IMR-90 (cell line): ENCODE measurements around the gene MTERF2. TPM values are rescaled to one million over a fixed set of nuclear protein-coding genes. Genes with fewer than 3 reads are reported as not detected.

Experiments used
- ATAC-seq: fragments of 200-7000 bp; cut with Tn5 transposase; 2 replicates; pipeline ENCODE4 v1.9.1; 2020; ENCODE audit warnings: low read depth, mild to moderate bottlenecking, moderate library complexity
- BruUV-seq: library from RNA; stranded (reverse); fragments of 400-500 nt; replicated peaks from 2 replicates; lab custom pipeline; 2021; lab: Mats Ljungman, UMichigan
- CTCF ChIA-PET: fragments of 300-600 bp; formaldehyde crosslinking; extraction: SDS; loops from one replicate; lab custom pipeline; 2021; ENCODE audit warnings: antibody characterized with exemption; lab: Yijun Ruan, JAX
- POLR2A ChIA-PET: fragments of 300-600 bp; sonication (Branson Sonifier 250); formaldehyde crosslinking; loops from one replicate; lab custom pipeline; 2022; ENCODE audit warnings: antibody characterized with exemption; ENCODE audit not compliant: unreplicated experiment; lab: Charles Lee
- DNase-seq: peaks from one replicate; pipeline ENCODE4 v3.0.0; 2013
- H2AFZ ChIP-seq: replicated peaks from 2 replicates; pipeline ENCODE3; 2013; ENCODE audit warnings: low read length, mild to moderate bottlenecking; ENCODE audit not compliant: poor library complexity
- H2AK5ac ChIP-seq: 2 replicates; pipeline ENCODE4 v1.6.1; 2013; ENCODE audit warnings: low read depth, low read length, inconsistent platforms
- H2AK9ac ChIP-seq: replicated peaks from 2 replicates; pipeline ENCODE3; 2013; ENCODE audit warnings: mild to moderate bottlenecking, low read depth, low read length, moderate library complexity; ENCODE audit not compliant: poor library complexity
- H2BK120ac ChIP-seq: 2 replicates; pipeline ENCODE4 v1.6.1; 2013; ENCODE audit warnings: low read depth, low read length, inconsistent platforms
- H2BK15ac ChIP-seq: 3 replicates; pipeline ENCODE4 v1.6.1; 2013; ENCODE audit warnings: low read depth, low read length, inconsistent platforms
- H2BK20ac ChIP-seq: 2 replicates; pipeline ENCODE4 v1.6.1; 2013; ENCODE audit warnings: low read depth, mild to moderate bottlenecking, inconsistent platforms, low read length, moderate library complexity
- H2BK5ac ChIP-seq: 2 replicates; pipeline ENCODE4 v1.6.1; 2013; ENCODE audit warnings: mild to moderate bottlenecking, low read depth, low read length, inconsistent platforms; ENCODE audit not compliant: poor library complexity, severe bottlenecking
- H3K14ac ChIP-seq: replicated peaks from 2 replicates; pipeline ENCODE4 v1.6.1; 2013; ENCODE audit warnings: low read depth, low read length, inconsistent platforms
- H3K18ac ChIP-seq: 2 replicates; pipeline ENCODE4 v1.6.1; 2013; ENCODE audit warnings: low read depth, low read length, control low read depth
- H3K23ac ChIP-seq: 2 replicates; pipeline ENCODE4 v1.6.1; 2013; ENCODE audit warnings: low read depth, low read length, inconsistent platforms
- H3K27ac ChIP-seq: 2 replicates; pipeline ENCODE4 v1.5.1; 2013; ENCODE audit warnings: mild to moderate bottlenecking, control low read depth, low read length; ENCODE audit not compliant: insufficient read depth
- H3K27me3 ChIP-seq: 2 replicates; pipeline ENCODE4 v1.6.1; 2013; ENCODE audit warnings: low read length; ENCODE audit not compliant: control insufficient read depth, insufficient read depth
- H3K36me3 ChIP-seq: 2 replicates; pipeline ENCODE4 v1.6.1; 2013; ENCODE audit warnings: low read length, mixed read lengths; ENCODE audit not compliant: control insufficient read depth, insufficient read depth
- H3K4ac ChIP-seq: 2 replicates; pipeline ENCODE4 v1.6.1; 2013; ENCODE audit warnings: low read depth, low read length, inconsistent platforms
- H3K4me1 ChIP-seq: 2 replicates; pipeline ENCODE4 v1.6.1; 2013; ENCODE audit warnings: low read length, mixed read lengths; ENCODE audit not compliant: control insufficient read depth, insufficient read depth
- H3K4me2 ChIP-seq: 2 replicates; pipeline ENCODE4 v1.6.1; 2013; ENCODE audit warnings: low read depth, mild to moderate bottlenecking, control low read depth, low read length, moderate library complexity
- H3K4me3 ChIP-seq: 2 replicates; pipeline ENCODE4 v1.5.1; 2013; ENCODE audit warnings: low read depth, mild to moderate bottlenecking, control low read depth, low read length, moderate library complexity; ENCODE audit not compliant: insufficient read depth
- H3K56ac ChIP-seq: 2 replicates; pipeline ENCODE4 v1.6.1; 2013; ENCODE audit warnings: low read length, inconsistent platforms; ENCODE audit not compliant: insufficient read depth; ENCODE audit errors: extremely low read depth
- H3K79me1 ChIP-seq, 2 experiments: 2 replicates each; pipeline ENCODE4 v1.6.1; 2013; ENCODE audit warnings: low read length in 2 of 2, inconsistent platforms in 1 of 2, low read depth in 1 of 2
- H3K9ac ChIP-seq: 2 replicates; pipeline ENCODE4 v1.6.1; 2013; ENCODE audit warnings: low read depth, low read length, control low read depth
- H3K9me1 ChIP-seq: 2 replicates; pipeline ENCODE4 v1.6.1; 2013; ENCODE audit warnings: low read length, inconsistent platforms; ENCODE audit not compliant: insufficient read depth
- H3K9me3 ChIP-seq: 2 replicates; pipeline ENCODE4 v1.6.1; 2013; ENCODE audit warnings: low read length; ENCODE audit not compliant: control insufficient read depth, insufficient read depth
- H4K20me1 ChIP-seq: 2 replicates; pipeline ENCODE4 v1.6.1; 2013; ENCODE audit warnings: low read length, inconsistent platforms; ENCODE audit not compliant: insufficient read depth
- H4K5ac ChIP-seq: 2 replicates; pipeline ENCODE4 v1.6.1; 2013; ENCODE audit warnings: mild to moderate bottlenecking, low read depth, low read length, control low read depth
- H4K8ac ChIP-seq, 2 experiments: 2 replicates each; pipeline ENCODE4 v1.6.1; 2013; ENCODE audit warnings: low read depth in 2 of 2, low read length in 2 of 2, control low read depth in 1 of 2, inconsistent platforms in 1 of 2
- H4K91ac ChIP-seq: 2 replicates; pipeline ENCODE4 v1.6.1; 2013; ENCODE audit warnings: low read depth, low read length, inconsistent platforms; ENCODE audit not compliant: insufficient read depth
- CEBPB ChIP-seq: IDR thresholded peaks from 2 replicates; pipeline ENCODE4 v1.6.1; 2012; ENCODE audit warnings: low read depth, low read length, improper control_type of control experiment
- ELK1 ChIP-seq: fragments of 150-350 bp; IDR thresholded peaks from 2 replicates; pipeline ENCODE4 v1.6.1; 2016; ENCODE audit warnings: low read depth, mild to moderate bottlenecking, low read length, moderate library complexity, borderline replicate concordance
- MAFK ChIP-seq: IDR thresholded peaks from 2 replicates; pipeline ENCODE4 v1.6.1; 2012; ENCODE audit warnings: low read depth, low read length, improper control_type of control experiment
- USF2 ChIP-seq: fragments of 150-350 bp; IDR thresholded peaks from 2 replicates; pipeline ENCODE4 v1.6.1; 2017; ENCODE audit warnings: mild to moderate bottlenecking, antibody characterized with exemption, low read length, low read depth
- WGBS, 2 experiments: methylation state at CpG; one replicate each; pipeline versions ENCODE4 v1.1.5 to v1.1.7; 2013; ENCODE audit warnings: missing lambda C conversion rate in 2 of 2; ENCODE audit not compliant: insufficient read length in 1 of 2; ENCODE audit errors: extremely low coverage in 2 of 2; 5-methylcytosine and 5-hydroxymethylcytosine counted together
- dilution Hi-C: fragments of 300-500 bp; cut with HindIII; formaldehyde crosslinking; loops from one replicate; pipeline ENCODE4 v1.14.3; 2018; ENCODE audit warnings: low sequenced_read_pairs; ENCODE audit not compliant: unreplicated experiment
- in situ Hi-C: fragments of 300-500 bp; cut with MboI; formaldehyde crosslinking; loops from 3 replicates; pipeline ENCODE4 v1.14.3; 2019; ENCODE audit warnings: low sequenced_read_pairs, inconsistent platforms, mixed read lengths
- intact Hi-C: fragments of 100-400 bp; cut with micrococcal nuclease; formaldehyde crosslinking; loops from 2 replicates; pipeline ENCODE4 v1.10.0; 2022
- polyA plus RNA-seq, 3 experiments: library from polyadenylated mRNA; depleted of rRNA; stranded (reverse); fragments of >200 nt; gene quantifications; 2 replicates each; pipeline ENCODE4 v1.2.3, GENCODE V29; 2012; ENCODE audit warnings: low replicate concordance in 1 of 3
- total RNA-seq: library from RNA; depleted of rRNA; stranded (reverse); fragments of >200 nt; gene quantifications from 2 replicates; pipeline ENCODE4 v1.2.3, GENCODE V29; 2012

The MTERF2 gene
- total and polyA plus RNA-seq, 2 of the 4 experiments (the other 2 are of a cell fraction) = 3.0 to 3.8 TPM

- H3K14ac ChIP-seq = peak overlapping the region; percentile 54
- H2BK20ac ChIP-seq = no peak overlapping the region
- dilution Hi-C loops = no loop called here
- H3K79me1 ChIP-seq = peaks cover 8 to 18% of the 10 kb centered on the region in 2 experiments
- peak overlapping the region; percentile 36 for H2BK5ac ChIP-seq
- ChIA-PET CTCF (interaction anchor here (0.6 kb wide), 1 partner anchor 423 kb away, joined by 4 read pairs; no protein-coding TSS in a partner anchor), POLR2A (interaction anchor here (0.6 to 0.7 kb wide), 2 partner anchors 209 to 1646 kb away, joined by 3 read pairs; no protein-coding TSS in a partner anchor)
- peak overlapping the region; percentile 68 for H3K18ac ChIP-seq
- H4K91ac ChIP-seq = peak overlapping the region; percentile 29; the same call in 1 of the 2 replicates
- H3K4ac ChIP-seq = peak overlapping the region; percentile 61
- H3K27ac ChIP-seq = peak overlapping the region; percentile 85
- intact Hi-C loops = loop anchor here (1.0 kb wide), 1 partner anchor 180 kb away; the partner anchor contains the start of gene RIC8B
- peak overlapping the region; percentile 78 to 85 for H4K8ac ChIP-seq
- H2AK9ac ChIP-seq = peak overlapping the region; percentile 75
- H3K27me3 ChIP-seq = no peaks in the 10 kb centered on the region
- H3K9ac ChIP-seq = peak overlapping the region; percentile 86
- peaks cover 4% of the 10 kb centered on the region for H3K4me1 ChIP-seq
- ATAC-seq = no peak
- in situ Hi-C loops = no loop called here
- 21% methylated on average over 10 of the region's 36 CpGs; no CpG with 5 or more reads in 1 of the 2 experiments for WGBS, 2 experiments
- H3K36me3 ChIP-seq = peaks cover 3% of the 10 kb centered on the region; the same call in 1 of the 2 replicates
- peak overlapping the region; percentile 22; the same call in 1 of the 2 replicates for H2AK5ac ChIP-seq
- peaks cover 24% of the 10 kb centered on the region for H4K20me1 ChIP-seq
- H4K5ac ChIP-seq = peak overlapping the region; percentile 78
- 0 out of 2 replicates have a peak overlapping the region, but pooled peaks have one; percentile 32 for H3K23ac ChIP-seq
- H2BK15ac ChIP-seq = 0 out of 3 replicates have a peak overlapping the region, but pooled peaks have one; percentile 27
- H3K4me2 ChIP-seq = peak overlapping the region; percentile 89
- no peaks in the 10 kb centered on the region for H3K9me3 ChIP-seq
- H3K4me3 ChIP-seq = peak overlapping the region; percentile 85
- H3K9me1 ChIP-seq = no peaks in the 10 kb centered on the region
- no peak overlapping the region for H2BK120ac ChIP-seq
- DNase-seq = peak; percentile 29
- TF ChIP-seq USF2 (peak; percentile 38; the same call in 1 of the 2 replicates), MAFK (no peak), CEBPB (peak; percentile 40; the same call in 1 of the 2 replicates), ELK1 (no peak)
- peak overlapping the region; percentile 54; the same call in 1 of the 2 replicates for H3K56ac ChIP-seq
- BruUV-seq = TSS peak; percentile 39
- H2AFZ ChIP-seq = peak overlapping the region; percentile 91
Measured at GRCh38 chr12:106954462-106955376, 32.2 kb downstream of the MTERF2 start.
